Measurements from ENCODE around the gene JPH4.
"Not testable (repeated sequence)": the region's sequence is repeated elsewhere in the genome, so short reads cannot be mapped to it uniquely, and the experiment has no call there.

DNA sequence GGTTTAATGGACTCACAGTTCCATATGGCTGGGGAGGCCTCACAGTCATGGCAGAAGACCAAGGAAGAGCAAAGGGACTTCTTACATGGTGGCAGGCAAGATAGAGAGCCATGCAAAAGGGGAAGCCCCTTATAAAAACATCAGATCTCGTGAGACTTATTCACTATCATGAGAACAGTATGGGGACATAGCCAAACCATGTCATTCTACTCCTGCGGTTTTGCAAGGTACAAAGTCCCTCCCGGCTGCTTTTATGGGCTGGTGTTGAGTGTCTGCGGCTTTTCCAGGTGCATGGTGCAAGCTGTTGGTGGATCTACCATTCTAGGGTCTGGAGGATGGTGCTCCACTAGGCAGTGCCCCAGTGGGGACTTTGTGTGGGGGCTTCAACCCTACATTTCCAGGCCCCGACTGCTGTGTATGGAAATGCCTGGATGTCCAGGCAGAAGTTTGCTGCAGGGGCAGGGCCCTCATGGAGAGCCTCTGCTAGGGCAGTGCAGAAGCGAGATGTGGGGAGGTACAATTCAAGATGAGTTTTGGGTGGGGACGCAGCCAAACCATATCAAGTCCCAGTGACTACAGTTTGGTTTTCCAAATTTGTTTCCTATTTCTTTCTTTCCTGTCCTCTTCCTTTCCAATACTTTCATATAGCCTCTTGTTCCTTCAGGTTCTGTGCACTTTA, 31.0 kb upstream of the JPH4 start:
- TF ChIP-seq, protein P1, sequence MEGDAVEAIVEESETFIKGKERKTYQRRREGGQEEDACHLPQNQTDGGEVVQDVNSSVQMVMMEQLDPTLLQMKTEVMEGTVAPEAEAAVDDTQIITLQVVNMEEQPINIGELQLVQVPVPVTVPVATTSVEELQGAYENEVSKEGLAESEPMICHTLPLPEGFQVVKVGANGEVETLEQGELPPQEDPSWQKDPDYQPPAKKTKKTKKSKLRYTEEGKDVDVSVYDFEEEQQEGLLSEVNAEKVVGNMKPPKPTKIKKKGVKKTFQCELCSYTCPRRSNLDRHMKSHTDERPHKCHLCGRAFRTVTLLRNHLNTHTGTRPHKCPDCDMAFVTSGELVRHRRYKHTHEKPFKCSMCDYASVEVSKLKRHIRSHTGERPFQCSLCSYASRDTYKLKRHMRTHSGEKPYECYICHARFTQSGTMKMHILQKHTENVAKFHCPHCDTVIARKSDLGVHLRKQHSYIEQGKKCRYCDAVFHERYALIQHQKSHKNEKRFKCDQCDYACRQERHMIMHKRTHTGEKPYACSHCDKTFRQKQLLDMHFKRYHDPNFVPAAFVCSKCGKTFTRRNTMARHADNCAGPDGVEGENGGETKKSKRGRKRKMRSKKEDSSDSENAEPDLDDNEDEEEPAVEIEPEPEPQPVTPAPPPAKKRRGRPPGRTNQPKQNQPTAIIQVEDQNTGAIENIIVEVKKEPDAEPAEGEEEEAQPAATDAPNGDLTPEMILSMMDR (IDR thresholded peaks at IDR 0.05), result not testable (repeated sequence)
- not testable (repeated sequence) for TF ChIP-seq POLR2A (IDR thresholded peaks at IDR 0.05)

Data from body of pancreas (tissue), 4 donors.